NCI-H1694 (cell line): ENCODE results near the gene SH3BP5L.
"Not testable (repeated sequence)": the region's sequence is repeated elsewhere in the genome, so short reads cannot be mapped to it uniquely, and the experiment has no call there.

Source experiments
- DNase-seq: peaks from one replicate; lab custom pipeline; 2025; lab: John Stamatoyannopoulos, UW

SH3BP5L gene

DNA sequence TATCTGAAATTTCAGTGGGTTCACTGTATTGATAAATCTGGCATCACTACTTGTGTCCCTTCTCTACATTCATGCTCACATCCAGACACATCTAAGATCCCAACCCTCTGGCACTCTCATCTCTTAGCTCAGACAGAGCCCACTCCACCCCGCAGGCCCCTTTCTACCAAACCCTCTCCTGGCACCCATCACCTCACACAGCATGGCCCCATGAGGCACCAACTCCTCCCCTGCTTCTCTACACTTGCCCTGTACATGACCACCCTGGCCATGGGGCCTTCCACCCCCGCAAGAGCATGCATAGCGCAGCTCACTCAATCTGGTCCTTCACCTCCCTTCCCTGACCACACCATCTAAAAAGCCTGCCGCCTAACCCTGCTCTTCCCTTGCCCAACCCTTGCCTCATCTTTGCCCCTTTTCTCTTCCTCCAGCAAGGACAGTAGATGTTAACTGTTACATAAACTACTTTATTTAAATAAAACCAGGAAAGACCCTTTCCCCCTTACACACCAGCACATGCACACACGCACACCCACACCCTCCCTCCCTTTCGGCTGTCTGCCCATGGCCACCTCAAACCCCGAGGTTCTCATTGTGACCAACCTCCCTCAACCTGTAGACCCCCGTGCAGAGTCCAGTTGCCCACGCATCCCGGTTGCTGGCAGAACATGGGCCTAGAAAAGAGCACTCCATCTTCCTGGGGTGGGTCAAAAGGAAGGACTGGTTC lies 15.6 kb downstream of the SH3BP5L start:
- DNase-seq: no peak

DNA sequence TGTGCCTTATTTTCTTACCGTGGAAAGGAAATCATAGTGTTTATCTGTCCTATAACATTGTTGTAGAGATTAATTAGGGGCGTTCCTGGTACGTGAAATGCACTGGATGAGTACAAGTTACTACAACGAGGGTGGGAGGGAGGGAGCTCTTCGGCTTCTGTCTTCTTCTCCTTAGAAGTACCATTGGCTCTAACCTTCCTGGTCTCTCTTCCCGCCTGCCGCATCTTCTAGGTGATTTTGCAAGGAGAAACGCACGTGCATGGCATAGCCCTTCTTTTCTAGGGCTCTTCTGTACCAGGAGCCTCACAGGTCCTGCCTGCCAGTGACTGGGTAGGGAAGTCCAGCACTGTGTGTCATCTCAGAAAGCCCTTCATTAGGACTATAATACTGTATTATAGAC lies 16.8 kb downstream of the SH3BP5L start:
- no peak for DNase-seq

DNA sequence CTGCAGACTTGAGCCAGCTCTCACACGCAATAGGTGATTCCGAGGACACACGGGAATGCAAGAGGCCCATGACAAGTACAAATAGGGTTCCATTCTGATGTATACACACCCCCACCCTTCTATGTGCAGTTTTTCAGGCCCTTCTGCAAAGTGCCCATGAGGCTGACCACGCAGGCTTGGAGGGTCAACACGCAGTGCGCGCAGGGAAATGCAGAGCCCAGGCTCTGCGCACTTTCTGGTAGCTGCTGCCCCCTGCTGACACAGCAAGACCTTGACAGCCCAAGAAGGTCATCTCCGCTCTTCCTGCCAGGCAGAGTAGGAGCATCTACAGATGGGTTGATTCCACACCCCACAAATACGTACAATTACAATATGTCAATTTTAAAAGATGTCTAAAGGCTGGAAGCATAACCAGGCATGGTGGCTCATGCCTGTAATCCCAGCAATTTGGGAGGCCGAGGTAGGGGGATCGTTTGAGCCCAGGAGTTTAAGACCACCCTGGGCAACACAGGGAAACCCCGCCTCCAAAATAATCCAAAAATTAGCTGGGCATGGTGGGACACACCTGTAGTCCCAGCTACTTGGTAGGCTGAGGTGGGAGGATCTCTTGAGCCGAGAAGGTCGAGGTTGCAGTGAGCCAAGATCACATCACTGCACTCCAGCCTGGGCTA lies 18.5 kb downstream of the SH3BP5L start:
- DNase-seq: peak; percentile 39

DNA sequence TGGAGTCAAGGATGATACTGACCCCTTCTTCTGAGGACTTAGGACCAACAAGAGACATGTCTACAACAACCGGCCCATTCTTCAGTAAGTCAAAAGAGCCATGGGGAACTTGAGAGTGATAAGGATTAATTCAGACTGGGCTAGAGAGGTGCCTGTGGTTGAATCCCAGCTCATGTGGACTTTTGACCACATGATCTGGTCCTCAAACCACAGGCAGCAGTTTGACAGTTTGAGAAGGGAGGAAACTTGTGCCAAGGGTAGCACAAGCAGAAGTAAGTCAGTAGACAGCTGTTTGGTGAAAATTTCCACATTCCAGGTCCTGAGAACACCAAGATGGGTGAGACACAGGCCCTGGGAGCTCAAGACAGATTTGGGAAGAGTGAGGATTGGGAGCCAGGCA lies 19.8 kb downstream of the SH3BP5L start:
- DNase-seq: no peak

DNA sequence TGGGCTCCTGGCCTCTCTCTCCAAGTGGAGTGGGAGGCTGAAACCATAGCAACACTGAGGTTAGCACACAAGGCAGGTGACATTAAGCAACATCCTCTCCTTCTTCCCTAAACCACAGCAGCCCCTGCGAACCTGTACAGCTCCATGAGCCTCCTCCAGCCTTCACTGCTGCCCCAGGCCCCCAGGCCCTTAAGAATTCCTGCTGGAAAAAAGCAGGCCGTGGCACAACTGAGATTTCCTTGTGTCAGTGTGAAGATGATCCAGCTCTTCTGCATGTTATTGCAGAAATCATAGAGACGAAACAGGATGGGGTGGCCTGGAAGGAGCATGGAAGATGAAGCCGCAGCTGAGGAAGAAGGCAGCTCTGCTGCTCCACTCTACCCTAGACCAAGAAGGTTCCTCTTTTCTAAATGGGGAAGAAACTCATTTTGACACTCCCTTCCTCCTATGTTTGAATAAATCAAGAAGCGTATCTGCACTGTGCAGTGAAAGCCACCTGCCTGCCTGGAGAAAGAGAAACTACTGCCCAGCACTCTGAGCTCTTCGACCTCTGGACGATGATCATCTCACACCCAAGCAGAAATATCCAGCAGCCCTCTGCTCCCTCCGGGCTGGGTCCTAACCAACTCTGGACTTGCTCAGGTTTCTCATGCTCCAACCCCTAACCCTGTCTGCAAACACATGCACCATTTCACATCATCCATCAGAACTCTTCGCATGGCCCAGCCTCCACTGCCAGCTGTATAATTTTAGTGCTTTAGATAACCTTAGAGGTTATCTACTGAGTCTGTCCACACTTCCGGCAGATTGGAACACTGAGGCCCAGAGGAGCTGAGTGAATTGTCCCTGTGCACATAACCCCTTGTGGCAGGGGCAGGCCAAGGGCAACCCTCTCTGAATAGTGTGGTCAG lies 20.7 kb downstream of the SH3BP5L start:
- DNase-seq: no peak

DNA sequence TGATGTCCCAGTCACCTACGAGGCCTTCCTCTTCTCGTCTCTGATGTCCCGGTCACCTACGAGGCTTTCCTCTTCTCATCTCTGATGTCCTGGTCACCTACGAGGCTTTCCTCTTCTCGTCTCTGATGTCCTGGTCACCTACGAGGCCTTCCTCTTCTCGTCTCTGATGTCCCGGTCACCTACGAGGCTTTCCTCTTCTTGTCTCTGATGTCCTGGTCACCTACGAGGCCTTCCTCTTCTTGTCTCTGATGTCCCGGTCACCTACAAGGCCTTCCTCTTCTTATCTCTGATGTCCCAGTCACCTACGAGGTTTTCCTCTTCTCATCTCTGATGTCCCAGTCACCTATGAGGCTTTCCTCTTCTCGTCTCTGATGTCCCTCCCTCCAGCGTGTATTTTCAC lies 22.2 kb downstream of the SH3BP5L start:
- not testable (repeated sequence) for DNase-seq

DNA sequence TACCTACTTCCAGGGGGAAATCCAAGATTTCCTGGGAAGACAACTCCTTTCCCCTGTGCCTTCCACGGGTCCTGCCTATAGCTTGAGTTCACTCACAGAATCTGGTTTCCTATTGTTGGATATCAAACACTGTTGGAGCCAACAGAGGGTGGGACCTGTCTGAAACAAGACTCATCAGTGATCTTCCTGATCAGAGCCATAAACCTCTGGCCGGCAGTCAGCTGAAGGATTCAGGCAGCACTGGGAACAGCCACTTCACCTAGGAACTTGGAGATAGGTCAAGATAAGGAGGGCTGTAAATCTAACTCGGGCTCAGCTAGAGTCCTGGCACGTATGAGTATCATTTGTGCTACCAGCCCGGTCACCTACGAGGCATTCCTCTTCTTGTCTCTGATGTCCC lies 23.3 kb downstream of the SH3BP5L start:
- no peak for DNase-seq

DNA sequence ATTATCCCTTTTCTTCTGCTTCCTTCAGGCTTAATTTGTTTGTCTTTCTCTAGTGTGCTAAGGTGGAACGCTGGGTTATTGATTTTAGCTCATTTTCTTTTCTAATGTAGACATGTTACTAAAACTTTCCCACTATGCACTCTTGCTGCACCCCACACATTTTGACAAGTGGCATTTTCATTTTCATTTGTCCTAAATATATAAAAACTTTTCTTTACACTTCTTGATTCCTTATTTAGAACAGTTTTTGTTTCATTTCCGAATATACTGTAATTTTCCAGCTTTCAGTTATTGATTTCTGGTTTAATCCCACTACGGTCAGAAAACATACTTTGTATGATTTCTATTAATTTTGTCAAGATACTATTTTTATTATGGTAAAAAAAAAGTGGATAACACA lies 25.3 kb downstream of the SH3BP5L start:
- DNase-seq: no peak

DNA sequence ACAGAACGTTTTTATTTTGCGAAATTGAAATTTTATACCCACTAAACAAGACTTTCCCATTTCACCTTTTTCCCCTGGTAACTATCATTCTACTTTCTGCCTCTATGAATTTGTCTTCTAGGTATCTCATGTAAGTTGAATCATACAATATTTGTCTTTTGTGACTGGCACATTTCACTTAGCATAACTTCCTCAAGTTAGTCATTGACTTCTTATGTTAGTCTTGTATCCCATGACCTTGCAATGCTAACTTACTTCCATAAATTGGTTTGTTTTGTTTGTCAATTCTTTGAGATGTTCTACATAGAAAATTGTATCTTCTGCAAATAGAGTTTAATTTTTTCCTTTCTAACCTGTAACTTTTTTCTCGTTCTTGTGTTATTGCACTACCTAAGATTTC lies 26.9 kb downstream of the SH3BP5L start:
- no peak for DNase-seq

DNA sequence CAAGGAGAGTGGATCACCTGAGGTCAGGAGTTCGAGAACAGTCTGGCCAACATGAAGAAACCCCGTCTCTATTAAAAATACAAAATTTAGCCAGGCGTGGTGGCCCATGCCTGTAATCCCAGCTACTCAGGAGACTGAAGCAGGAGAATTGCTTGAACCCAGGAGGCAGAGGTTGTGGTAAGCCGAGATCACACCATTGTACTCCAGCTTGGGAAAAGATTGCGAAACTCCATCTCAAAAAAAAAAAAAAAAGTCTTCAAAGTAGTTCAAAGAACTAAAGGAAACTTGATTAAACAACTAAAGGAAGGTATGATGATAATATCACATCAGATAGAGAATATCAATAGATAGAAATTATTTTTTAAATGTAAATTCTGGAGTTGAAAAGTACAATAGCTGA lies 31.1 kb downstream of the SH3BP5L start:
- DNase-seq: not testable (repeated sequence)

DNA sequence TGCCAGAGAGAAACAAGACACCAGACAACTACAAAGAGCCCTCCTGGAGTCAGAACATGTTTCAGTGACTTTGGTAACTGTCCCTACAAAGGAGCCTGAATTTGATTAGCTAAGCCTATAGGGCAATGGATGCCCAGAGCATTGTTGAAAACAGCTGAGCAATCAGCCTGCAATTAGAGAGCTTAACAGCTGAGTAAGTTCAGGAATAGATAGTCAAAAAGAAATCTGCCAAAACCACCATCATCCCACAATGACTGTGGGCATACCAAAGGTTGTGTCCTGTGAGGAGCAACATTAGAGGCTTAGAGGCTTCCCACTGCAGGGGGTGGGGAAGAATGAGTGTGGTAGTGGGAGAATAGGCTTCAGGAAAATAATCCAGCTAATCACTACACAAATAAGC lies 32.1 kb downstream of the SH3BP5L start:
- DNase-seq: no peak

DNA sequence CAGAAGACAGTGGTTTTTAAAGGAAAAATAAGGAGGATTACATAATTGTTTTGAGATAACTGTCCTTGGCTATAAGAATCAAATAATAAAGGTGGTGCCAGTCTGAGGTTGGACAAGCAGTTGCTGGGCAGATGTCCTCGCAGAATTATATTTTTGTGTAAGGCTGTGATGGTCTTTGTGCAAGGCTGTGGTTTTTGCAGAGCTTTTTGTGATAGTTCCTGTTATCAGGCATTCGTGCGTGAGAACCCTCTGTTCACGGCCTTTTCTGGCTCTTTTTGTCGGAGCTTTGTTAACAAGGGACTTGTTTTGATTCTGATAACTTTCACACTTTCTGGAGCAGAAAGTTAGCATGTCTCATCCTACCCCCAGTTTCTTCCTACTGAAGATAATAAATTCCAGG lies 33.4 kb downstream of the SH3BP5L start:
- no peak for DNase-seq

DNA sequence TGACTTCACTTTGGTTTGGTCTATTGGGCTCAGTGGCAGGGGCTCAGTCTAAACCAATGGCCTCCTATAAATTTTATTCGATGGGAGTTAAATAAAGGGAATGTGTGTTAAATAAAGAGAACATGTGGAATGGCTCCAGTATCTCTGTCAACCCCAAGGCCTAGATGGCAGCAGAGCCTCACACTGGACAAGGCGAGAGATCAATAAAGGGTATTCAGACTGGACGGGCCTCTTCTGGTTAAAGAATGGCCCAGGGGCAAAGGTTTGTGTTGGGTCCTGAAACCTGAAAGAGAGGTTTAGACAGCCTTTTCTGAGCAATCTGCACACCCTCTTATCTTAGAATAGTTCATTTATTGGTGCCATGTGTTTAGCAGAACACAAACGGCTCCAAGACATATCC lies 34.7 kb downstream of the SH3BP5L start:
- no peak for DNase-seq

DNA sequence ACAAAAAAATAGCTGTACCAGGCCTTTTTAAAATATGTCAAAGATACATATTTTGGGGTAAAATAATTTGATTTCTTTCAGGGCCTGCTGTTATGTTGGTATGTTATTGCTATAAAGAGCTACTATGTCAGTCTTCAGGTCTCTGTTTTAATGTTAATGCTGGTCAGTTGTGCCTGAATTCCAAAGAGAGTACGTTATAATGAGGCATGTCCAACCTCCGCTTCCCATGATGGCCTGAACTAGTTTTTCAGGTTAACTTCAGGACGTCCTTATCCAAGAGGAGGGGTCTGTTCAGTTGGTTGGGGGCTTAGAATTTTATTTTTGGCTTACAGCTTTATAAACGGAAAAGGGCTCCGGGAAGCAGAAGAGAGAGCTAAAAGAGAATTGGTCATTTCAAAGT lies 35.3 kb downstream of the SH3BP5L start:
- DNase-seq: no peak

DNA sequence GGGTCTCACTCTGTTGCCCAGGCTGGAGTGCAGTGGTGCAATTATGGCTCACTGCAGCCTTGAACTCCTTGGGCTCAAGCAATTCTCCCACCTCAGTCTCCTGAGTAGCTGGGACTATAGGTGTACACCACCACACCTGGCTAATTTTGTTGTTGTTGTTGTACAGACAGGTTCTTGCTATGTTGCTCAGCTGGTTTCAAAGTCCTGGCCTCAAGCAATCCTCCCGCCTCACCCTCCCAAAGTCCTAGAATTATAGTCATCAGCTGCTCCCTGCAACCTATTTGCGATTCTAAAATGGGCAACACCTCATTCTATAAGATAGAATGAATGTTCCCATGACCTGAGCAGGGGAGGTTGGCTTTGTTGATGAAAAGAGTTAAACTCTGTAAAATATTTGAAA lies 36.4 kb downstream of the SH3BP5L start:
- not testable (repeated sequence) for DNase-seq

DNA sequence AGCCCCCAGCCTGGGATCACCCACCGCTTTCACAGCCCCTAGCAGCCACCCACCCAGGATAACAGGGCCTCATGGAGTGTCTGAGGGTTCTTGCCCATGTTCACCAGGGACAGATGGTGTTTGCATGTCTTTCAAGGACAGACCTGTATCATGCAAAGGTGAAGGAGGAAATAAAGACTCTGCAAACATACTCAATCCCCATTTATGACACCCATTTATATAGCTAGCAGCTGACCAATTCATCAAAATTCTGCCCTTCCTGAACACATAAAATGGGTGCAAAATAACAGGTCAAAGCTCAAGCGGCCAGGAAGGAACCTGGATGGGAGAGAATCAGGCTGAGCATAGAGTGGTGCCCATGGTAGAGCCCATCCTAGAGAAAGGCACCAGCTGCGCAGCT lies 37.4 kb downstream of the SH3BP5L start:
- no peak for DNase-seq

DNA sequence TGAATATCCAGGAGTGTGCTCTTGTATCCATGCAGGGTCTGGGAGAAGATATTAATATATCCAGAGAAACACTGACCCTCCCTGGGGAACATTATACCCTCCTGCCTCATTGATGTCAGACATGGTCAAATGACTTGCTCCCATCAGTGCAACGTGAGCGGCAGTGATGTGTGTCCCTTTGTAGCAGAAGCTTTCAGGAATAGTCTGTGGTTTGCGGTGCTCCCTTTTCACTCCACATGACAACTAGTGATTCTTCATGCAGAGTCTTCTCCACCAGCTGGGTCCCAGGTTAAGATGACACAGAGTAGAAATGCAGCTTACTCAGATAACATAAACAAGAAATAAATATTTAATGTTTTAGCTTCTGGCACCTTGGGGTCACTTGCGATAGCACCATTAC lies 38.3 kb downstream of the SH3BP5L start:
- DNase-seq: no peak

DNA sequence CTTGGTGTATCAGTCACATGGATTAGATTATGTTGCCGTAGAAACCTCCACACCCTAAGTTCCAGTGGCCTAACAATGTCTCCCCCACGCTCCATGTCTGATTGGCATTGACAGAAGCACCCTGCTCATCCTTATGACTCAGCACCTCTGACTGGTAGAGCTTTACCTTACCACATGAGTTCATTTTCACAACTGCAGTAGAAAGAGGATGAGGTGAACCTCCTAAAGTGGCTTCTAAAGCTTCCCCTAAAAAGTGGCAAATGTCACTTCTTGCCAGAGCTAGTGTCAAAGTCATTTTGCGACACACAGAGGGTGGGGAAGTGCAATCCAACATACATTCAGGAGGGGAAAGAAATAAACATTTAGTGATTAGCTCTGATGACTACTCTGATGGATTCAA lies 39.6 kb downstream of the SH3BP5L start:
- DNase-seq: no peak

DNA sequence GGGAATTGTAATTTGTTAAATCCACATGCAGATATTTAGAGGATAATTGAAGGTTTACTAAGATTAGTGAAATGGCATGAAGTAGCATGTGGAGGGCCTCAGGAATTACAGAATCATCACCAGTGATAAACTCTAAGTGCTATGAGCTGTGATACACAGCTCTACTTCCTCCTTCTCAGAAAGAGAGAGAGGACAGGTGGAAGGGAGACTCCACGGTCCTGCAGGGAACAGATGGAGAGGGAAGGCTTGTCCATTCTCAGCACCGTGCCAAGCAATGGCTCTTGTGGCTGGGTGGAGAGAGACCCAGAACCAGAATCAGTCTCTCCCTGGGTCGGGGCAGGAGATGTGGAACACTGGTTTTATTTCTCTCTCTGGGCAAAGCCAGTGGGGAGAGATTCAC lies 42.3 kb downstream of the SH3BP5L start:
- DNase-seq: no peak

DNA sequence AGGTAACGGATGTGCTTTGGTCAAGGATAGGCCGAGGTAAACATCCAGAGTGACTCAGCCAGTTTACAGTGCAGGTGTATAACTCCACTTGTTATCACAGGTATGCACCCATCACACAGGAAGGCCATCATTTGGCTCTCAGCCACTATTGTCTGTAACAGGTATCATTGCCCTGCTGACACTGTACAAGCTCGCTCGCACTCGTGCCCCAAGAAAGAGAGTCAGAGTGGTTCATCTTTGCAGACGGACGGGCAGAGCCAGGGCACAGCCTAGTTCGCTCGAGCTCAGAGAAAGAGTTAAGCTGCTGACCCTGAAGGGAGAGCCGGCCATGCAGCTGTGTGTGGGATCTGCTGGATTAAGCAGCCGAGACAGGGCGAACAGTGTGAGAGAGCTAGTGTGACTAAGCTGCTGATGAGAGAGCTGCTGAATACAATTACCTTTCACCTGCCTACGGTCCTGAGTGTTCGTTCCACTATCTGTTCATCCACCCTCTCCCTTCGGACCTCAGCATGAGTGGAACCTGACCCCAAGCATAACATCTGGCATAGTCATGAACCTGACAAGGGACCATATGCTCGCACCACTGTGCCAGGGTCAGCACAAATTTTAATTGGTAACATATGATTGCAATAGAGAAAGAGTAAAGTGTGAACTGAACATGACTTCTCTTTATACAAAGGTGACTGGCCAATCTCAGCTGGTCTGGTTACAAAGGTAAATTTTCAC lies 43.1 kb downstream of the SH3BP5L start:
- DNase-seq: no peak

DNA sequence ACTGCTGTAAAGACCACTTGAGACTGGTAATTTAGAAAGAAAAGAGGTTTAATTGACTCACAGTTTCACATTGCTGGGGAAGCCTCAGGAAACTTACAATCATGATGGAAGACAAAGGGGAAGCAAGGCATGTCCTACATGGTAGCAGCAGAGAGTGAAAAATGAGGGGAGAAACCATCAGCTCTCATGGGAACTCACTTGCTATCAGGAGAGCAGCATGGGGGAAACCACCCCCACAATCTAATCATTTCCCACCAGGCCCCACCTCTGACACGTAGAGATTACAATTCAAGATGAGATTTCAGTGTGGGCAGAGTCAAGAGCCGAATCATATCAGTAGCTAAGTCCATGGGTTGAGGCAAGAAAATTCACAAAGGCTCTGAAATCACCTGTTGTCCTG lies 46.4 kb downstream of the SH3BP5L start:
- DNase-seq: no peak

DNA sequence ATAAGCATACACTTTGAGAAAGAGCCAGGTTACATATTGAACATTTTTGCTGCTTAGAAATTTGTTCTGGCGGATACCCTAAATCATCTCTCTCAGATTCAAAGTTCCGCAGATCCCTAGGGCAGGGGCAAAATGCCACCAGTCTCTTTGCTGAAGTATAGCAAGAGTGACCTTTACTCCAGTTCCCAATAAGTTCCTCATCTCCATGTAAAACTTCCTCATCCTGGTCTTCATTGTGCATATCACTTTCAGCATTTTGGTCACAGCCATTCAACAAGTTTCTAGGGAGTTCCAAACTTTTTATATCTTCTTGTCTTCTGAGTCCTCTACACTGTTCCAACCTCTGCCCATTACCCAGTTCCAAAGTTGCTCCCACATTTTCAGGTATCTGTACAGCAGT lies 46.8 kb downstream of the SH3BP5L start:
- DNase-seq: no peak
